ENCODE data around the gene CFAP410. TPM values are rescaled to one million over a fixed set of nuclear protein-coding genes. Genes with fewer than 3 reads are reported as not detected.

Gene CFAP410
- total RNA-seq, 6 experiments from 2014 or later: 6.9 to 15.4 (median 13.1) TPM

DNA sequence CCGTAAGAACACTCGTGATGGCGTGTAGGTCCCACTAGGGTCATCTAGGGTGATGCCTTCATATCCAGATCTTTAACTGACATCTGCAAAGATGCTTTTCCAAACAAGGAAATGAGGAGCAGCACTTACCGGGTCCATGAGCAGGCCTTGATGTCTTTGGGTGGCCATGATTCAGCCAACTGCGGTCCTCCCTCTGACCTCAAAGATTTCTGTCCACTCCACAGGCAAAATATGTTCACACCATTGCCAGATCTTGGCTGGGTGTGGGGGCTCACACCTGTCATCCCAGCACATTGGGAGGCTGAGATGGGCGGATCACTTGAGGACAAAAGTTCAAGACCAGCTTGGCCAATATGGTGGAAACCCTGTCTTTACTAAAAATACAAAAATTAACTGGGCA is 32.4 kb upstream of the CFAP410 start:
- intact Hi-C loops (cut with DNase I): no loop called here
- peaks cover 0 to 3% (median 0%) of the 10 kb centered on the region in 4 donors for H3K4me1 ChIP-seq
- no peaks in the 10 kb centered on the region for H3K9me3 ChIP-seq
- no peaks in the 10 kb centered on the region for H3K27me3 ChIP-seq
- ATAC-seq: no peak
- TF ChIP-seq, protein P1, sequence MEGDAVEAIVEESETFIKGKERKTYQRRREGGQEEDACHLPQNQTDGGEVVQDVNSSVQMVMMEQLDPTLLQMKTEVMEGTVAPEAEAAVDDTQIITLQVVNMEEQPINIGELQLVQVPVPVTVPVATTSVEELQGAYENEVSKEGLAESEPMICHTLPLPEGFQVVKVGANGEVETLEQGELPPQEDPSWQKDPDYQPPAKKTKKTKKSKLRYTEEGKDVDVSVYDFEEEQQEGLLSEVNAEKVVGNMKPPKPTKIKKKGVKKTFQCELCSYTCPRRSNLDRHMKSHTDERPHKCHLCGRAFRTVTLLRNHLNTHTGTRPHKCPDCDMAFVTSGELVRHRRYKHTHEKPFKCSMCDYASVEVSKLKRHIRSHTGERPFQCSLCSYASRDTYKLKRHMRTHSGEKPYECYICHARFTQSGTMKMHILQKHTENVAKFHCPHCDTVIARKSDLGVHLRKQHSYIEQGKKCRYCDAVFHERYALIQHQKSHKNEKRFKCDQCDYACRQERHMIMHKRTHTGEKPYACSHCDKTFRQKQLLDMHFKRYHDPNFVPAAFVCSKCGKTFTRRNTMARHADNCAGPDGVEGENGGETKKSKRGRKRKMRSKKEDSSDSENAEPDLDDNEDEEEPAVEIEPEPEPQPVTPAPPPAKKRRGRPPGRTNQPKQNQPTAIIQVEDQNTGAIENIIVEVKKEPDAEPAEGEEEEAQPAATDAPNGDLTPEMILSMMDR (IDR thresholded peaks at IDR 0.05): no peak
- TF ChIP-seq POLR2A (IDR thresholded peaks at IDR 0.05): no peak
- H3K36me3 ChIP-seq: no peaks in the 10 kb centered on the region
- H3K27ac ChIP-seq: no peak overlapping the region
- 95% methylated on average over 3 of the region's 6 CpGs for WGBS (ENCODE audit: insufficient coverage, low coverage, low lambda C conversion rate, missing lambda C conversion rate)
- no peak overlapping the region for H3K4me3 ChIP-seq
- DNase-seq: peak in 1 of 3 donors; percentile 28

DNA sequence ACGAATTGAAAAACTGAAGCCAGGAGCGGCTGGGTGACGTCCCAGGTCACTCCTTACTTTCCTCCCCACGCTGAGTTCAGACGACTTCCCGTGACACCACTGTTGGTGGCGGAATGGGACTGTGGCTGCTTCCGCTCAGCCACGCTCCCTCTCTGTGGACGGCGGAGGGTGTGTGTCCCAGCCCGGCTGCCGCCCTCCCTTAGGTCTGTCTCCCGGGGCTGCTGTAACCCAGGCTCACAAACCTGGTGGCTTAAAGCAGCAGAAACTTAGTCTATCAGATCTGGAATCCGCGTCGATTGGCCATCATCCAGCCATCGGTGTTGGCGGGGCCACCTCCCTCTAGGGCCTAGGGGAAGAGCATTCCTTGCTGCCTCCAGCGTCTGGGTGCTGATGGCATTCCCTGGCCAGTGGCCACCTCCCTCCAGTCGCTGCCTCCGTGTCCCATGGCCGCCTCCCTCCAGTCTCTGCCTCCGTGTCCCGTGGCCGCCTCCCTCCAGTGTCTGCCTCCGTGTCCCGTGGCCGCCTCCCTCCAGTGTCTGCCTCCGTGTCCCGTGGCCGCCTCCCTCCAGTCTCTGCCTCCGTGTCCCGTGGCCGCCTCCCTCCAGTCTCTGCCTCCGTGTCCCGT is 31.7 kb upstream of the CFAP410 start:
- H3K4me1 ChIP-seq: peaks cover 0 to 3% (median 0%) of the 10 kb centered on the region in 4 donors
- TF ChIP-seq POLR2A (IDR thresholded peaks at IDR 0.05): no peak
- TF ChIP-seq, protein P1 (IDR thresholded peaks at IDR 0.05): no peak
- ATAC-seq: peak in 1 of 4 donors; percentile 3
- WGBS (ENCODE audit: insufficient coverage, low coverage, low lambda C conversion rate, missing lambda C conversion rate): 82% methylated on average over 4 of the region's 37 CpGs
- H3K4me3 ChIP-seq: no peak overlapping the region
- intact Hi-C loops (cut with DNase I): no loop called here
- H3K27ac ChIP-seq: no peak overlapping the region
- DNase-seq: peak in 1 of 3 donors; percentile 42
- no peaks in the 10 kb centered on the region for H3K9me3 ChIP-seq
- no peaks in the 10 kb centered on the region for H3K27me3 ChIP-seq
- no peaks in the 10 kb centered on the region for H3K36me3 ChIP-seq

DNA sequence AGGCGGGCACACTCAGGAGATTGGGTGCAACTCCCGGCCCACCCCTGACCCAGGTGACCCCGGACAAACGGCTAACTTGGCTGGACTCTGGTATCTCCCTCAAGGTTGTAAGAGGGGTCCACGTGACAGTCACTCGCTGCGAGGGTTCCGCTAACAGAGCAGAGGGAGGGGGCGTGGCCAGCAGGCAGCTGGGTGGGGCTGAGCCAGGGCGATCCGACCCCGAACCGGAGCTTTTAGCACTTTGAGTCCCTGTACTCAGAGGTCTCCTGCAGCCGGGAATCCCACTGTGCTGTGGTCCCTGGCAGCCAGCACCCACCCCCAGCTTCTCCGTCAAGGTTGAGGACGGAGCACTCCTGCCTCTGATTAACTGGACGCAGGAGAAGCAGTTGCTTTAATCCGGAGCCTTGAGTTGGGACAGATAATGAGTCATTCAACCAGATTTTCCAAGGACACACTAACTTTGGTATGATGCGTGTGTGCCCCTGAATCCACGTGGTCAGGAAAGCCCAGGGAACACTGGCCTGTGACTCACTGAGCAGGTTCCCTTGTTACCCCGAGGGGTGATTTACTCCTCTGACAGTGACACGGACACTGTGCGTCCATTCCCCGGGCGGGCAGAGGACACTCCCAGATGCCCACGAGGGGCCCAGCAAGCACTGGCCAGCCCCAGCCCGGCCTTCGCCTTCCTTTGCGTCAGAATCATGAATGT is 31.0 kb upstream of the CFAP410 start:
- DNase-seq: peak in 2 of 3 donors; percentile 55 to 63
- Histone ChIP-seq H3K27ac (no peak overlapping the region), H3K4me1 (peaks cover 0 to 3% (median 0%) of the 10 kb centered on the region in 4 donors), H3K36me3 (no peaks in the 10 kb centered on the region), H3K4me3 (no peak overlapping the region), H3K9me3 (no peaks in the 10 kb centered on the region), H3K27me3 (no peaks in the 10 kb centered on the region)
- no CpG with 5 or more reads among the region's 29 CpGs for WGBS (ENCODE audit: insufficient coverage, low coverage, low lambda C conversion rate, missing lambda C conversion rate)
- peak; percentile 75 to 87 (median 80) for ATAC-seq
- TF ChIP-seq, protein P1 (IDR thresholded peaks at IDR 0.05): no peak
- TF ChIP-seq POLR2A (IDR thresholded peaks at IDR 0.05): no peak
- intact Hi-C loops (cut with DNase I): no loop called here

DNA sequence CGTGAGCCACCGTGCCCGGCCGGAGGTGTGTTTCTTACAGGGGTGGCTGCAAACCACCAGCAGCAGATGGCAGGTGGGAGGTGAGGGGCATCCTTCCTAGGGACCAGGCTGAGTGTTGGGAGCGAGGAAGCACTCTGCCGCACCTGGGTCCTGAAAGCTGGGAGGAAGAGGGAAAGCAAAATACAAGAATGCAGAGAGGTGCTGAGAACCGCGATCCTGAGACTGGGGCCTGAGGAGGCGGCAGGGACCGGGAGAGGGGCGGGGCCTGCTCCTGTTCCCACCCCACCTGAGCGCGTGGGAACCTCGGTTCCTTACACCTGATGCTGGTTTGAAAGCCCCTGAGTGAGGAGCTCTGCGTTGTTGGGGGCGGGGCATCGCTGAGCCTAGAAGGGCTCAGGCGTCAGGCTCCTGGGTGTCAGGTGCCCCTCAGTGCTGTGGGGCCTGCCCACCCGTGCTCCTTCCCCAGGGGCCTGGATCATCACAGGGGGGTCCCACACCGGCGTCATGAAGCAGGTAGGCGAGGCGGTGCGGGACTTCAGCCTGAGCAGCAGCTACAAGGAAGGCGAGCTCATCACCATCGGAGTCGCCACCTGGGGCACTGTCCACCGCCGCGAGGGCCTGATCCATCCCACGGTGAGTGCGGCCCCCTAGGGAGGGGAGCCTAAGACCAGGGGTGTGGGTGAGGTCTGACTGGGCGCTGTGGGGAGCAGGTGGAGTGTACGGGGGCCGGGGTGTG is 29.7 kb upstream of the CFAP410 start:
- H3K4me3 ChIP-seq: no peak overlapping the region
- no peak overlapping the region for H3K27ac ChIP-seq
- intact Hi-C loops (cut with DNase I): no loop called here
- 56% methylated on average over 10 of the region's 35 CpGs for WGBS (ENCODE audit: insufficient coverage, low coverage, low lambda C conversion rate, missing lambda C conversion rate)
- DNase-seq: peak in 1 of 3 donors; percentile 45
- no peaks in the 10 kb centered on the region for H3K27me3 ChIP-seq
- ATAC-seq: peak in 3 of 4 donors; percentile 6 to 40 (median 21)
- H3K4me1 ChIP-seq: peaks cover 0 to 3% (median 0%) of the 10 kb centered on the region in 4 donors
- TF ChIP-seq POLR2A (IDR thresholded peaks at IDR 0.05): no peak
- TF ChIP-seq, protein P1 (IDR thresholded peaks at IDR 0.05): no peak
- no peaks in the 10 kb centered on the region for H3K9me3 ChIP-seq
- no peaks in the 10 kb centered on the region for H3K36me3 ChIP-seq
